ENCODE measurements around the gene IRAK2. TPM values are rescaled to one million over a fixed set of nuclear protein-coding genes. Genes with fewer than 3 reads are reported as not detected.

Gene IRAK2
- total RNA-seq, 4 donors from 2014 or later: 7.0 to 15.0 (median 11.4) TPM

DNA sequence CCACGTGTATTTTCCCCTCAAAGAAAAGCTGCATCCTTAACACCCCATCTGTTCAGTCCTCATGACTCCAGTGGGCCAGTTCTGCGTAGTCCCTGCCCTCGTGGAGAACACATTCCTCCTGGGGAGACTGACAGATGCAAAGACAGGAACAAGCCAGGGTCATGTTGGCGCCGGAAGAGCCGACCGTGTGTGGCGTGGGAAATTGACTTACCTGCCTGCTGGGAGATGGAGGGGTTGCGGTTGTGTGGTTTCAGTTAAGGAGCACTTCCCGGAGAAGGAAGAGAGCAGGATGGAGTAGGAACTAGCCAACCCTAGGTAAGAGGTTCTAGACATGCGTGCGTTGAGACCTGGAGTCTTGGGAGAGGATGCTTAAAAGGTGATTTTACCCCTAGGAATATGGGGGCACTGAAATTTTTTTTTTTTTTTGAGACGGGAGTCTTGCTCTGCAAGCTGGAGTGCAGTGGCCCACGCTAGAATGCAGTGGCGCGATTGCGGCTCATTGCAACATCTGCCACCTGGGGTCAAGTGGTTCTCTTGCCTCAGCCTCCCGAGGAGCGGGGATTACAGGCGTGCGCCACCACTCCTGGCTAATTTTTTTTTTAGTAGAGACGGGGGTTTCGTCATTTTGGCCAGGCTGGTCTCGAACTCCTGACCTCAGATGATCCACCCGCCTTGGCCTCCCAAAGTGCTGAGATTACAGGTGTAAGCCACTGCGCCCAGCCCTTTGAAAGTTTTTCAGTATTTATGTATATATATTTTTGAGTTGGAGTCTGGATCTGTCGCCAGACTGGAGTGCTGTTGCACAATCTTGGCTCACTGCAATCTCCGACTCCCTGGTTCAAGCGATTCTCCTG lies 21.8 kb upstream of the IRAK2 start:
- TF ChIP-seq, protein P1, sequence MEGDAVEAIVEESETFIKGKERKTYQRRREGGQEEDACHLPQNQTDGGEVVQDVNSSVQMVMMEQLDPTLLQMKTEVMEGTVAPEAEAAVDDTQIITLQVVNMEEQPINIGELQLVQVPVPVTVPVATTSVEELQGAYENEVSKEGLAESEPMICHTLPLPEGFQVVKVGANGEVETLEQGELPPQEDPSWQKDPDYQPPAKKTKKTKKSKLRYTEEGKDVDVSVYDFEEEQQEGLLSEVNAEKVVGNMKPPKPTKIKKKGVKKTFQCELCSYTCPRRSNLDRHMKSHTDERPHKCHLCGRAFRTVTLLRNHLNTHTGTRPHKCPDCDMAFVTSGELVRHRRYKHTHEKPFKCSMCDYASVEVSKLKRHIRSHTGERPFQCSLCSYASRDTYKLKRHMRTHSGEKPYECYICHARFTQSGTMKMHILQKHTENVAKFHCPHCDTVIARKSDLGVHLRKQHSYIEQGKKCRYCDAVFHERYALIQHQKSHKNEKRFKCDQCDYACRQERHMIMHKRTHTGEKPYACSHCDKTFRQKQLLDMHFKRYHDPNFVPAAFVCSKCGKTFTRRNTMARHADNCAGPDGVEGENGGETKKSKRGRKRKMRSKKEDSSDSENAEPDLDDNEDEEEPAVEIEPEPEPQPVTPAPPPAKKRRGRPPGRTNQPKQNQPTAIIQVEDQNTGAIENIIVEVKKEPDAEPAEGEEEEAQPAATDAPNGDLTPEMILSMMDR (IDR thresholded peaks at IDR 0.05): no peak
- TF ChIP-seq POLR2A (IDR thresholded peaks at IDR 0.05): no peak
- DNase-seq (ENCODE audit: low spot score in 2 of 2): peak in 1 of 2 donors; percentile 87
- WGBS, 2 donors: 72 to 73% methylated on average over 29 of the region's 29 CpGs
- peak overlapping the region; percentile 55 for H3K4me3 ChIP-seq (ENCODE audit: low read depth, poor library complexity, severe bottlenecking)
- intact Hi-C loops (cut with DNase I; ENCODE audit: low total_unique reads): loop anchor here (10.0 kb wide), 1 partner anchor 72 kb away; no protein-coding TSS in a partner anchor

DNA sequence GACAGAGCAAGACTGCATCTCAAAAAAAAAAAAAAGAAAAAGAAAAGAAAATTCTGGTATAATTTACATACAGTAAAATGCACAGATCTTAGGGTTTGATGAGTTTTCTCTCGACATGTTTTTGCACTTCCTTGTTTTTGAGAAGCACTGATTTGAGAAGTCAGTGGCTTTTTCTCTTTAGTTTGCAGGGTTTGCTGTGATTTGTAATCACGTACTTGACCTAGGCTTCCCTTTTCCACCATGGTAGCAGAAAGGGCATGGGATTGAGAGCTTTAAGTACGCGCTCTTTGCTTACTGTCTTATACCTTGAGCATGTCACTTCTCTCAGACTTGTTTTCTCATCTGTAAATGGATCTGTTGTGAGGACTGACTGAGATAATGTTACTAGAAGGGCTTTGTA lies 19.0 kb upstream of the IRAK2 start:
- WGBS, 2 donors: 79 to 85% methylated on average over 4 of the region's 4 CpGs
- intact Hi-C loops (cut with DNase I; ENCODE audit: low total_unique reads): loop anchor here (10.0 kb wide), 1 partner anchor 69 kb away; no protein-coding TSS in a partner anchor
- DNase-seq (ENCODE audit: low spot score in 2 of 2): no peak
- H3K4me3 ChIP-seq (ENCODE audit: low read depth, poor library complexity, severe bottlenecking): no peak overlapping the region
- TF ChIP-seq, protein P1 (IDR thresholded peaks at IDR 0.05): no peak
- TF ChIP-seq POLR2A (IDR thresholded peaks at IDR 0.05): no peak

DNA sequence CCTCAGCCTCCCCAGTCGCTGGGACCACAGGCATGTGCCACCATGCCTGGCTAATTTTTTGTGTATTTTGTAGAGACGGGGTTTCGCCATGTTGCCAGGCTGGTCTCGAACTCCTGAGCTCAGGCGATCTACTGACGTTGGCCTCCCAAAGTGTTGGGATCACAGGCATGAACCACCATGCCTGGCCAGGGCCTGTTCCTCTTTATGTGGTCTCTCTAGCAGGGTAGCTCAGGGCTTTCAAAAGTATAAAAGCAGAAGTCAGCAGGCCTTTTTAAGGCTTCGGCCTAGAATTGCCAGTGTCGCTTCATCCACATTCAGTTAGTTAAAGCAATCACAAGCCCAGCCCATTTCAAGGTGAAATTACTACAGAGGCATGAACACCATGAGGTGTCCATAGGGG lies 15.5 kb upstream of the IRAK2 start:
- H3K4me3 ChIP-seq (ENCODE audit: low read depth, poor library complexity, severe bottlenecking): no peak overlapping the region
- intact Hi-C loops (cut with DNase I; ENCODE audit: low total_unique reads): loop anchor here (10.0 kb wide), 1 partner anchor 66 kb away; no protein-coding TSS in a partner anchor
- no peak for DNase-seq (ENCODE audit: low spot score in 2 of 2)
- TF ChIP-seq, protein P1 (IDR thresholded peaks at IDR 0.05): no peak
- TF ChIP-seq POLR2A (IDR thresholded peaks at IDR 0.05): no peak
- 89 to 94% methylated on average over 8 of the region's 8 CpGs for WGBS, 2 donors

DNA sequence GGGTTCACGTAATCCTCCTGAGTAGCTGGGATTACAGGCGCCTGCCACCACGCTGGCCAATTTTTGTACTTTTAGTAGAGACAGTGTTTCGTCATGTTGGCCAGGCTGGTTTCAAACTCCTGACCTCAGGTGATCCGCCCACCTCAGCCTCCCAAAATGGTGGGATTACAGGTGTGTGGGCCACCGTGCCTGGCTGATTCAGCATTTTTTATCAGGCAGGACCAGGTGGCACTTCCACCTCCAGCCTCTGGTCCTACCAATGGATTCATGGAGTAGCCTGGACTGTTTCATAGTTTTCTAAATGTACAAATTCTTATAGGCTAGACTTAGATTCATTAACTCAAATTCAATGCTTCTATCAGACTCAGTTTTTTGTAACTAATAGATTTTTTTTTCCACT lies 13.7 kb upstream of the IRAK2 start:
- TF ChIP-seq POLR2A (IDR thresholded peaks at IDR 0.05): no peak
- TF ChIP-seq, protein P1 (IDR thresholded peaks at IDR 0.05): no peak
- no peak for DNase-seq (ENCODE audit: low spot score in 2 of 2)
- no peak overlapping the region for H3K4me3 ChIP-seq (ENCODE audit: low read depth, poor library complexity, severe bottlenecking)
- 75 to 80% methylated on average over 6 of the region's 6 CpGs for WGBS, 2 donors
- intact Hi-C loops (cut with DNase I; ENCODE audit: low total_unique reads): no loop called here

DNA sequence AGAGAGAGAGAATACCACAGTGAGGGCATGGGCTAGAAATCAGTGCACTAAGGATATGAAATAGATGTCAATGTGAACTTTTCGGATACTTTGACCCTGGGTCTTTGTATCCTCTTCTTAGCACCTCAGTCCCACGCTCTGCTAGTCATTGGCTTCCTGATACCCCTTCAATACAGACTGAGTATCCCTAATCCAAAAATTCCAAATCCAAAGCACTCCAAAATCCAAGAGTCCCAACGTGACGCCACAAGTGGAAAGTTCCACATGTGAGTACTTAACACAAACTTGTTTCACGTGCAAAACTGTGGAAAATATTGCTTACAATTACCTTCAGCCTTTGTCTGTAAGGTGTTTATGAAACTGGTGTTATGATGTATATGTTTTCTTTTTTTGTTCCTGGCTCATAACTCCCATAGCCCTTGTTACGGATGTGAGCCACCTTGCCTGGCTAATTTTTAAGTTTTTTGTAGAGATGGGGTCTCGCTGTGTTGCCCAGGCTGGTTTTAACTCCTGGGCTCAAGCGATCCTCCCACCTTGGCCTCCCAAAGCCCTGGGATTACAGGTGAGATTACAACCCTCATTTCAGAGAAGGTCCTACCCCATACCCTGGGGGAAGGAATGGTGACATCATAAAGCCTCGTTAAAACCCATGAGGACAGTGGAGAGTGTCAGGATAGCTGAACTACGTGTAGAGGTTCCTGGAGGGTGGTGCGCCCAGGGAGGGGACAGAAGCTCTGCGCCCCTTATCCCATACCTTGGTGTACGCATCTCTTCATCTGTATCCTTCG lies 10.2 kb upstream of the IRAK2 start:
- TF ChIP-seq, protein P1 (IDR thresholded peaks at IDR 0.05): no peak
- TF ChIP-seq POLR2A (IDR thresholded peaks at IDR 0.05): no peak
- DNase-seq (ENCODE audit: low spot score in 2 of 2): no peak
- 85 to 88% methylated on average over 14 of the region's 14 CpGs for WGBS, 2 donors
- H3K4me3 ChIP-seq (ENCODE audit: low read depth, poor library complexity, severe bottlenecking): no peak overlapping the region
- intact Hi-C loops (cut with DNase I; ENCODE audit: low total_unique reads): no loop called here

All from lower leg skin (tissue), 4 donors.